Right lobe of liver (tissue), 6 donors: ENCODE results near the gene PDZRN3. TPM values are rescaled to one million over a fixed set of nuclear protein-coding genes. Genes with fewer than 3 reads are reported as not detected.

Experiments
- ATAC-seq, 4 donors: fragments of 200-7000 bp; cut with Tn5 transposase; one replicate each; pipeline ENCODE4 v1.9.1; 2020; ENCODE audit warnings: mild to moderate bottlenecking in 4 of 4, moderate library complexity in 4 of 4
- DNase-seq, 3 donors: peaks; one replicate each; pipeline ENCODE4 v3.0.0-alpha.2; 2020
- H3K27ac ChIP-seq, 3 donors: fragments of 200-600 bp; one replicate each; pipeline ENCODE4 v1.8.0; 2022
- H3K27me3 ChIP-seq, 2 donors: fragments of 200-600 bp; one replicate each; pipeline ENCODE4 v1.8.0; 2022
- H3K36me3 ChIP-seq, 4 donors: fragments of 200-600 bp; sonication (generic) in 1 of 4; one replicate each; pipeline versions ENCODE4 v1.5.1 to v1.8.0; 2017 to 2022; ENCODE audit warnings: control low read depth in 1 of 4
- H3K4me1 ChIP-seq, 4 donors: fragments of 200-600 bp; sonication (generic) in 1 of 4; one replicate each; pipeline versions ENCODE4 v1.5.1 to v1.8.0; 2017 to 2022; ENCODE audit warnings: control low read depth in 1 of 4
- H3K4me3 ChIP-seq, 3 donors: fragments of 200-600 bp; one replicate each; pipeline ENCODE4 v1.8.0; 2022
- H3K9me3 ChIP-seq, 4 donors: fragments of 200-600 bp; sonication (generic) in 1 of 4; one replicate each; pipeline versions ENCODE4 v1.5.1 to v1.8.0; 2017 to 2022; ENCODE audit warnings: control low read depth in 1 of 4
- CTCF ChIP-seq, 4 donors: fragments of 200-600 bp in 3 of 4; fragments of 450-650 bp in 1 of 4; IDR thresholded peaks; one replicate each; pipeline versions ENCODE4 v1.5.1 to v1.8.0; 2016 to 2022; ENCODE audit warnings: antibody characterized with exemption in 4 of 4, mild to moderate bottlenecking in 2 of 4
- POLR2A ChIP-seq: fragments of 450-650 bp; IDR thresholded peaks from one replicate; pipeline ENCODE4 v1.6.1; 2017; ENCODE audit warnings: antibody characterized with exemption, mild to moderate bottlenecking
- WGBS: methylation state at CpG from one replicate; pipeline ENCODE4 v1.1.6; 2018; ENCODE audit warnings: low coverage, low lambda C conversion rate; ENCODE audit not compliant: insufficient coverage; ENCODE audit errors: missing lambda C conversion rate; 5-methylcytosine and 5-hydroxymethylcytosine counted together
- intact Hi-C, 2 donors: fragments of 100-400 bp; cut with DNase I; formaldehyde crosslinking; loops; one replicate each; pipeline versions ENCODE4 v1.11.2 to v1.14.1; 2022
- total RNA-seq, 6 experiments: library from RNA; depleted of rRNA in 2 of 6; stranded (reverse); fragments of >200 nt in 2 of 6; fragmentation: NEBNext Ultra II Directional in 3 of 6; extraction: Animal tissue kit (Norgen Biotek cat#: 25700) in 3 of 6; gene quantifications; one replicate each; pipeline versions ENCODE4 v1.1.0 to v1.2.4, GENCODE V29; 2016 to 2023
- donor health status: DM: no; HTN: yes; CAD: no.
- donor health status: DM: no; HTN: no; CAD: no.
- donor health status: DM: no; HTN: no; CAD: no.
- donor health status: DM: no; HTN: yes; CAD: no.
- donor health status: DM: no; HTN: yes; CAD: no.

PDZRN3 gene
- total RNA-seq, 6 experiments from 2014 or later: 0.33 to 2.0 (median 1.1) TPM

GRCh38 chr3:73653351-73653750 lies 28.6 kb upstream of the PDZRN3 start:
- no peaks in the 10 kb centered on the region for H3K36me3 ChIP-seq
- no peak for DNase-seq
- H3K27me3 ChIP-seq: no peaks in the 10 kb centered on the region
- TF ChIP-seq CTCF (IDR thresholded peaks at IDR 0.05): no peak
- no peak for TF ChIP-seq POLR2A
- intact Hi-C loops: no loop called here
- 48% methylated on average over 3 of the region's 3 CpGs for WGBS
- H3K4me1 ChIP-seq: no peaks in the 10 kb centered on the region
- no peak overlapping the region for H3K4me3 ChIP-seq
- ATAC-seq: no peak
- no peaks in the 10 kb centered on the region for H3K9me3 ChIP-seq
- no peak overlapping the region for H3K27ac ChIP-seq

GRCh38 chr3:73652896-73653295 lies 28.2 kb upstream of the PDZRN3 start:
- TF ChIP-seq CTCF (IDR thresholded peaks at IDR 0.05) (no peak), POLR2A (no peak)

GRCh38 chr3:73637042-73637441 lies 12.3 kb upstream of the PDZRN3 start:
- intact Hi-C loops: no loop called here
- Histone ChIP-seq H3K4me1 (no peaks in the 10 kb centered on the region), H3K4me3 (no peak overlapping the region), H3K27me3 (no peaks in the 10 kb centered on the region), H3K36me3 (no peaks in the 10 kb centered on the region), H3K27ac (no peak overlapping the region), H3K9me3 (no peaks in the 10 kb centered on the region)
- TF ChIP-seq CTCF (IDR thresholded peaks at IDR 0.05): no peak
- no peak for TF ChIP-seq POLR2A
- ATAC-seq (no peak), DNase-seq (no peak)

More at GRCh38 chr3:73652896-73653295, 28.2 kb upstream of the PDZRN3 start:
- Histone ChIP-seq H3K27me3 (no peaks in the 10 kb centered on the region), H3K4me3 (no peak overlapping the region), H3K9me3 (no peaks in the 10 kb centered on the region), H3K36me3 (no peaks in the 10 kb centered on the region), H3K4me1 (no peaks in the 10 kb centered on the region), H3K27ac (no peak overlapping the region)
- ATAC-seq (no peak), DNase-seq (no peak)
- WGBS: 79% methylated on average over 3 of the region's 3 CpGs
- intact Hi-C loops: no loop called here

- Histone ChIP-seq H3K9me3 (no peaks in the 10 kb centered on the region), H3K27ac (no peak overlapping the region), H3K4me3 (no peak overlapping the region), H3K27me3 (no peaks in the 10 kb centered on the region), H3K36me3 (no peaks in the 10 kb centered on the region), H3K4me1 (no peaks in the 10 kb centered on the region)
- 33% methylated on average over 1 of the region's 1 CpG for WGBS
- no peak for ATAC-seq
- no peak for TF ChIP-seq CTCF (IDR thresholded peaks at IDR 0.05)
- TF ChIP-seq POLR2A: no peak
- no peak for DNase-seq
- intact Hi-C loops: no loop called here
Observed at GRCh38 chr3:73635254-73635653, 10.5 kb upstream of the PDZRN3 start.

- Histone ChIP-seq H3K36me3 (no peaks in the 10 kb centered on the region), H3K4me3 (no peak overlapping the region), H3K9me3 (no peaks in the 10 kb centered on the region), H3K27me3 (no peaks in the 10 kb centered on the region), H3K4me1 (no peaks in the 10 kb centered on the region), H3K27ac (no peak overlapping the region)
- WGBS: 58% methylated on average over 3 of the region's 3 CpGs
- DNase-seq (no peak), ATAC-seq (no peak)
- no peak for TF ChIP-seq CTCF (IDR thresholded peaks at IDR 0.05)
- no peak for TF ChIP-seq POLR2A
- intact Hi-C loops: no loop called here
Observed at GRCh38 chr3:73633916-73634344, 9.2 kb upstream of the PDZRN3 start.
